DMS153 treated with DMSO at 0.1 percent for 48 hours (cell line): ENCODE results near the gene MISP3.
"Not testable (repeated sequence)": the region's sequence is repeated elsewhere in the genome, so short reads cannot be mapped to it uniquely, and the experiment has no call there.

Source experiments
- DNase-seq: peaks from one replicate; lab custom pipeline; 2025; ENCODE audit not compliant: unreplicated experiment; lab: John Stamatoyannopoulos, UW

The MISP3 gene

DNA sequence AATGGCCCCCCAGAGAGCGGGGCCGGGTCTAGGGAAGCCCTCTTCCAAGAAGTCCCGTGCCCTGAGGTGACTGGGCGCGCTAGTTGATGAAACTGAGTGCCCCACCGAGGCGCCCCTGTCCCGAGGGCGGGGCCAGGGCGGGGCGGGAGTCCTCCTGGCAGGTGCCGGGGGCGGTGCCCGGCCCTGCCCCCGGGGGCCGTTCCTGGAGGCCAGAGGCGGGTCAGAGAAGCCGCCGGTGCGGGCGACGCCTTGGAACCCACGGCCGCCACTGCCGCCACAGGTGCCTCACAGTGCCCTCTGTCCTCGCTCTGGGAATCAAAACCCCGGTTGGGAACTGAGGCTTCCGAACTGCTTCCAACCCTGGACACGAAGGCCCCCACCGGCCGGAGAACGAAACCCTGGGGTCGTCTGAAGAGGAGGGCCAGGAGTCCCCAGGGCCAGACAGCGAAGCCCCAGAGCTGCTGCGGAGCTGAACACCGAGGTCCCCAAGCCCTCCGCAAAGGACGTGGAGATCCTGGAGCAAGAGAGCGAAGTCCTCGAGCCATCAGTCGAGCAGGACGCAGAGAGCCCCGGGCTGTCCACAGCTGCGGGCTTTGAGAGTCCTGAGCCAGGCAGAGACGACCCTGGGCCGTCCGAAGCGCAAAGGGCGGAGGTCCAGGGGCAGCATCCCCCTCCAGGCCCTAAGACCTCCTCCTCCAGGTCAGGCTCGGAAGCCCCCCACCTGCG, at the start of gene MISP3:
MISP3 (plus strand) TSS at position 252 of the 726 bp plus-strand sequence. CDS start 524 bp downstream, outside the sequence.
- peak; percentile 61 for DNase-seq

DNA sequence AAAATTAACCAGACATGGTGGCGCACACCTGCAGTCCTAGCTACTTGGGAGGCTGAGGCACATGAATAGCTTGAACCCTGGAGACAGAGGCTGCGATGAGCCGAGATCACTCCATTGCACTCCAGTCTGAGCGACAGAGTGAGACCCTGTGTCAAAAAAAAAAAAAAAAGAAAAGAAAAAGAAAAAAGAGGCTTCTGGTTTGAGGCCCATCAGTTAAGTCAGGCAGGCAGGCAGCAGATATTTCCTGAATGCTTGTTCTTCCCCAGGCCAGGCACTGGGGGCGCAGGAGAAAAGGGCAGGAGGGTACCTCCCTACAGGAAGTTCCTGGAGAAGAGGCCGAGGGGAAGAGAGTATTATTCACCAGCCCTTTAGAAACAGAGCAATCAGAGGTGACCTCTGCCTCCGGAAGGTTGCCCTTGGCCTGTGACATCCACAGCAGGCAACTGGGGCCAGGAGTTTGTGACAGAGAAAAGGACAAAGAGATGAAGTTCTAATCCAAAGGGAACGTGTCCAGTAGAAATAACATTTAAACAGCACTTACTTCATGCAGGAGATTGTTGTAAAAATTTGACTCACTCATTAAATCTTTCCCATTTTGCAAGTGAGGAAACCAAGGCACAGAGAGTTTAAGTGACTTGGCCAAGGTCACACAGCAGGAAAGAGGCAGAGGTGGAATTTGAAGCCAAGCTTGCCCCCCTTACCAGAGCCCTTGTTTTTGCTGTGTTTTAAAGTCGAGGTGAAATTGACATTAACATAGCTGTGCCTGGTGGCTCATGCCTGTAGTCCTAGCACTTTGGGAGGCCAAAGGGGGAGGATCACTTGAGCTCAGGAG, 49.0 kb upstream of the MISP3 start:
- DNase-seq, result no peak

DNA sequence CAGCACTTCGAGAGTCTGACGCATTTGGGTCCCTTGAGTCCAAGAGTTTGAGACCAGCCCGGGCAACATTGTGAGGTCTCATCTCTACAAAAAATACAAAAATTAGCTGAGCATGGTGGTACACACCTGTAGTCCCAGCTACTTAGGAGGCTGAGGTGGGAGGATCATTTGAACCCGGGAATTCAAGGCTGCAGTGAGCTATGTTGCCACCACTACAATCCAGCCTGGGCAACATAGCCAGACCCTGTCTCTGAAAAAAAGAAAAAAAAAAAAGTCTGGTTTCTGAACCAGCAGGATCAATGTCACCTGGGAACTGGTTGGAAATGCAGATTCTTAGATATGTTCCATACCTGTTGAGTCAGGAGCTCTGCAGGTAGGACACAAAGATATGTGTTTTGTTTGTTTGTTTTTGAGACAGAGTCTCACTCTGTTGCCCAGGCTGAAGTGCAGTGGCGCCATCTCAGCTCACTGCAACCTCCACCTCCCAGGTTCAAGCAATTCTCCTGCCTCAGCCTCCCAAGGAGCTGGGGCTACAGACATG, 45.9 kb upstream of the MISP3 start:
- not testable (repeated sequence) for DNase-seq

DNA sequence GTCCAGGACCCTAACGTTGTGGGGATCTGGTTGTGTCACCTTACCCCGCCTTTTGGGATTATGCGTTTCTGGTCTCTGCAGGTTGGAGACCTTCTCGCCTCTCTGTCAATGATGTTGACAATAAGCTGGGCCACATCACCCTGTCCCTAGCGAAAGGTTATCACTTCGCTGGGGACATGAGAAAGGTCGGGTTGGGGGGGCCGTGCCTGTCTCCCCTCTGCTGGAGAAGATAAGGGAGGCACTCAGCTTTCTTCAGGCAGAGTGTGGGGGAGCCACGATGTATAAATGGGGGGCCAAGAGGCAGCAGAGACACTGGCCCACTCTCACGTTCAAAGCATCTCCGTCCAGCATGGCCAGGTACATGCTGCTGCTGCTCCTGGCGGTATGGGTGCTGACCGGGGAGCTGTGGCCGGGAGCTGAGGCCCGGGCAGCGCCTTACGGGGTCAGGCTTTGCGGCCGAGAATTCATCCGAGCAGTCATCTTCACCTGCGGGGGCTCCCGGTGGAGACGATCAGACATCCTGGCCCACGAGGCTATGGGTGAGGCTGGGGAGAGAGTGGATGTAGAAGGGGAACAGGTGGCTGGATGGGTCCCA, 44.6 kb upstream of the MISP3 start, which contains the start of gene RLN3:
RLN3 (plus strand) TSS at position 293 of the 595 bp plus-strand sequence; CDS start at position 350, 57 bp downstream.
- DNase-seq, result no peak

DNA sequence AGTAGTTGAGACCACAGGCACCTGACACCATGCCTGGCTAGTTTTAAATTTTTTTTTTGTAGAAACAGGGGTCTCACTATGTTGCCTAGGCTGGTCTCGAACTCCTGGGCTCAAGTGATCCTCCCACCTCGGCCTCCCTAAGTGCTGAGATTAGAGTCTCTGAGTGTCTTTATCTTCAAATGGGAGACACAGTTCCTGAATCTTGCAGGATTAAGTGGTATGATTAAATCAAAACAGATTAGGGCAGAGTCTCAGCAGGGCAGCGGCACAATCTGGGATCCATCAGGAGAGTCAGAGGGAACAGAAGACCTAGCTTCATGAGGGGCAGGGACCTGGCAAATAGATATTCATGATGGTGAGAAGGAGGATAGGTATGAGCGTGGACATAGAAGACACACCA, 43.7 kb upstream of the MISP3 start:
- no peak for DNase-seq

GRCh38 chr19:14030997-14031718, 41.4 kb upstream of the MISP3 start:
- DNase-seq, result no peak

DNA sequence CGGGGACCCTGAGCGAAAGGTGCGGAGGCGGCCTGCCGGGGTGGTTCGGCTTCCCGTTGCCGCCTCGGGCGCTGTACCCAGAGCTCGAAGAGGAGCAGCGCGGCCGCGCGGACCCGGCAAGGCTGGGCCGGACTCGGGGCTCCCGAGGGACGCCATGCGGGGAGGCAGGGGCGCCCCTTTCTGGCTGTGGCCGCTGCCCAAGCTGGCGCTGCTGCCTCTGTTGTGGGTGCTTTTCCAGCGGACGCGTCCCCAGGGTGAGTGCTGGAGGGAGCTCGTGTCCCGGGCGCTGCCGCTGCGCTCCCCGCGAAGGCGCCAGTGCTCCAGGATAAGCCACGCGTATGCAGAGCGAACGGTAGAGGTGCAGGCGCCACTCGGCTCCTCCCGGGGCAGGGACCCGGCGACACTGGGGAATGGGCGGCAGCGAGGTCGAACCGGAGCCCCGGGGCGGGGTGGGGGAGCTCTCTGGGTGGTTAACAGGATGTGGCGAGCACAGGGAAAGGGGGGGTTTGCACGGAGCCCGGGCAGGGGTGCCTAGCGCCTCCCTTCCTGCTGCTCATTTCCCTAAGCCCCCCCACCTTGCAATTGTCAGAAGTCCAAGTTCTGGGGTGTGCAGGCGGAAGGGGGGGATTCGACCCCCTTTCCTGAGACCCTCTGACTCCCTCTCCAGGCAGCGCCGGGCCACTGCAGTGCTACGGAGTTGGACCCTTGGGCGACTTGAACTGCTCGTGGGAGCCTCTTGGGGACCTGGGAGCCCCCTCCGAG, 40.7 kb upstream of the MISP3 start, which contains the start of gene IL27RA:
IL27RA (plus strand) TSS at position 44 of the 762 bp plus-strand sequence; CDS start at position 155, 111 bp downstream.
- DNase-seq, result peak; percentile 59

DNA sequence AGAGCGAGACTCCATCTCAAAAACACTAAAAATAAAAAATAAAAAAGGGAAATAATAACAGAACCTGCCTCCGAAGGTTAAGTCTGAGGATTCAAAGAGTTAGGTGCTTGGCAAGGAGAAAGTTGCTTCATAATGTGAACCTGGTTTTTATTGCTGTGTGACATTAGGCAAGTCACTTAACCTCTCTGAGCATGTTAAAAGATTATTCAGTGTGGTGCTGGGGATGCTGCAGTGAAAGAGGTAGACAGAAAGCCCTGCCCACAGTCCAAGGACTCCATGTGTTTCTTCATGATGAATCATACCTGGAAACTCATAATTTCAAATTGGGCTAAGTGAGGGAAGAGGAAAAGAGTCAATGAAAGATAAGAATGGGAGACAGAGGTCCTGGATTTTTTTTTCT, 38.6 kb upstream of the MISP3 start:
- no peak for DNase-seq

- DNase-seq, result not testable (repeated sequence)
Measured at GRCh38 chr19:14035159-14035558, 37.4 kb upstream of the MISP3 start.

DNA sequence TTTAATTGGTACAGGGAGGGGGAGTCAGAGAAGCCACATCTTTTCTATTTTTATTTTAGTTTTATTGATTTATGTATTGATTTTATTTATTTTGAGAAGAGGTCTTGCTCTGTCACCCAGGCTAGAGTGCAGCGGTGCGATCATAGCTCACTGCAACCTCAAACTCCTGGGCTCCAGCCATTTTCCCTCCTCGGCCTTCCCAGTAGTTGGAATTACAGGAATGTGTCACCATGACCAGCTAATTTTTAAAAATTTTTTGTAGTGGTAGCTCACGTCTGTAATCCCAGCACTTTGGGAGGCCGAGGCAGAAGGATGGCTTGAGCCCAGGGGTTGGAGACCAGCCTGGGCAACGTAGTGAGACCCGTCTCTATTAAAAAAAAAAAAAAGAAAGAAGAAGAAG, 36.9 kb upstream of the MISP3 start:
- no peak for DNase-seq

DNA sequence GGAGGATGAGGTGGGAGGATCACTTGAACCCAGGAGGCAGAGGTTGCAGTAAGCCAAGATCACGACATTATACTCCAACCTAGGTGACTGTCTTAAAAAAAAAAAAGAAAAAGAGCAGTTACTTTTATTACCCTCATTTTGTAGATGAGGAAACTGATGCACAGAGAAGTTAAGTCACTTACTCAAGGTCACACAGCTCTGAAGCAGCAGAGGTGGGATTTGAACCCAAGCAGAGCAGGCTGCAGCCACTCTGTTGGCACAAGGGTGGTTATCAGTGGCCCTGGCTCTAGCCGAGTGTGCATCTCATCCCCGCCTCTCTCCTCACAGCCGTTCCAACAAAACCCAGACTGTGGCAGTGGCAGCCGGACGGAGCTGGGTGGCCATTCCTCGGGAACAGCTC, 33.4 kb upstream of the MISP3 start:
- no peak for DNase-seq

DNA sequence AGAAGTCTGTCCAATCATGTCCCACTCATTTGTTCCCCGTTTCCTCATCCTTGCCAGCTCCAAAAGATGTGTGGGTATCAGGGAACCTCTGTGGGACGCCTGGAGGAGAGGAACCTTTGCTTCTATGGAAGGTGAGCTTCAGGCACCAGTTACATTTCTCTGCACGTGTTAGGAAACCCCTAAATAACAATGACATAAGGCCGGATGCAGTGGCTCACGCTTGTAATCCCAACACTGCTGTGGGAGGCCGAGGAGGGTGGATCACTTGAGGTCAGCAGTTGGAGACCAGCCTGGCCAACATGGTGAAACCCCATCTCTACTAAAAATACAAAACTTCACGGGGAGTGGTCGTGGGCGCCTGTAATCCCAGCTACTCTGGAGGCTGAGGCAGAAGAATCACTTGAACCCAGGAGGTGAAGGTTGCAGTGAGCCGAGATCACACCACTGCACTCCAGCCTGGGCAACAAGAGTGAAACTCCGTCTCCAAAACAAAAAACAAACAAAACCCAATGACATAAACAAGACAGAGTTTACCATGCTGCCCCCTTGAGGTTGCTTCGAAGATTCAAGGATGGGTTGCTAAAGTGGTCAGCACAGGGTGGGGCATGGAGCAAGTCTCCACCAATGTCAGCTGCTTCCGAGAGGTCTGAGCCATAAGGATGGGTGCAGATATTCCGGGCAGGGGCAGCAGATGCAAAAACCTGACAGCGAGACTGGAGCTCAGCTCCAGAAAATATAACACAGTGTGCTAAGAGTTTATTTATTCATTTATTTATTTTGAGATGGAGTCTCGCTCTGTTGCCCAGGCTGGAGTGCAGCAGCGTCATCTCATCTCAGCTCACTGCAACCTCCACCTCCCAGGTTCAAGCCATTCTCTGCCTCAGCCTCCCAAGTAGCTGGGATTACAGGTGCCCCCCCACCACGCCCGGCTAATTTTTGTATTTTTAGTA, 29.7 kb upstream of the MISP3 start:
- DNase-seq, result peak; percentile 15

- not testable (repeated sequence) for DNase-seq
Measured at GRCh38 chr19:14047866-14048265, 24.7 kb upstream of the MISP3 start.

DNA sequence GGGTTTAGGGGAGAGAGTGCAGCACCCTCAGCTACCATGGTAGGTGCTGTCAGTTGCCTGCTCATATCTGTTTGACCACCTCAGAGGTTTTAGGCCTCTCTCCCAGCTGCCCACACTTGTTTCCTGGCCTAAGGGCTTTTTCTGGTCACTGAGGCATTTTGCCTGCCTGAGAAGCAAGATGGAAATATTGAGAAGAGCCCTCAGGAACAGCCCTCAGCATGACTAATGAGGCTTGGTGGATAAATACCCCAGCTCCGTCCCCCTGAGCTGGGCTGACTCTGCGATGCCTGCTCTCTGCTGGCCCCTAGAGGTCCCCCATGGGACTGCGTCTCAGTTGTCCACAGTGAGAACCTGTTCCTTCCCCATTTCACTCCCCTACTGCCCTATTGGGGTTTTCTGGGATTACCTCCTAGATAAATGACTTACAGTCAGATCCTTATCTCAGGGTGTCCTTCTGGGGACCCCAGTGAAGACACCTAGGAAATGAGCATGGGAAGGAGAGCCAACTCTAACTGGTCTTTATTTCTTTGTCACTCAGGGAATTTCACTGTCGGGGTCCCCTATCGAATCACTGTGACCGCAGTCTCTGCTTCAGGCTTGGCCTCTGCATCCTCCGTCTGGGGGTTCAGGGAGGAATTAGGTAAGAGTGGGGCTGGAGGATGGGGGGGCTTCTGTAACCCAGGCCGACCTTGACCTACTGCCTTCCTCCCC, 24.0 kb upstream of the MISP3 start:
- DNase-seq, result no peak

GRCh38 chr19:14050512-14050911, 22.1 kb upstream of the MISP3 start:
- no peak for DNase-seq

DNA sequence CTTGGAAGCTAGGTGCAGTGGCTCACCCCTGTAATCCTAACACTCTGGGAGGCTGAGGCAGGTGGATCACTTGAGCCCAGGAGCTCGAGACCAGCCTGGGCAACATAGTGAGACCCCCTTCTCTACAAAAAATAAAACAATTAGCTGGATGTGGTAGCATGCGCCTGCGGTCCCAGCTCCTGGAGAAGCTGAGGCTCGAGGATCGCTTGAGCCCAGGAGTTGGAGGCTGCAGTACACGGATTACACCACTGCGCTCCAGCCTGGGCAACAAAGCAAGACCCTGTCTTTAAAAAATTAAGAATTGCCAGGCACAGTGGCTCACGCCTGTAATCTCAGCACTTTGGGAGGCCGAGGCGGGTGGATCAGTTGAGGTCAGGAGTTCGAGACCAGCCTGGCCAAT, 21.6 kb upstream of the MISP3 start:
- not testable (repeated sequence) for DNase-seq

- DNase-seq, result no peak
Measured at GRCh38 chr19:14051980-14052379, 20.6 kb upstream of the MISP3 start.

GRCh38 chr19:14052470-14052869, 20.1 kb upstream of the MISP3 start:
- DNase-seq, result no peak
